ENCODE data around the gene AFF2.
A peak's percentile ranks its signal among the peaks of the same experiment; 100 is the strongest.

AFF2 gene

DNA sequence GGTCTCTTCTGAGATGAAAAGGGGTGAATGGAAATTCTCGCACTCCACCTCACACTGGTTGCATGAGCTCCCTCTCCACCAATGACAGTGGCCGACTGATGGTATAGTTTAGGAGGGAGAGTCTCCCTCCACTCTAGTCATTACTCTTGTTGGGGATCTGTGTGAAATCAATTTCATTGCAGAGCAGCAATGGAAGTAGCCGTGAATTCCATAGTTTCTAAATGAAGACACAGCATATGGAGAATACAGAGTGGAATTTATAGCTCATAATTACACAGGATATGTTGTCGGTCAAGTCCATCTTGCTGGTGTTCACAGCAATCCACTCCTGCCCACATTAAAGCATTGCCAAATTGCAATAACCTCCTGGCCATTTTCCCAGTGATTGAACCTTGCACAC is 426.0 kb downstream of the AFF2 start:
- no peak for DNase-seq (ENCODE audit: low read depth in 2 of 2)

- no peak for DNase-seq (ENCODE audit: low read depth in 2 of 2)
Observed at GRCh38 chrX:148928811-148929210, 428.4 kb downstream of the AFF2 start.

DNA sequence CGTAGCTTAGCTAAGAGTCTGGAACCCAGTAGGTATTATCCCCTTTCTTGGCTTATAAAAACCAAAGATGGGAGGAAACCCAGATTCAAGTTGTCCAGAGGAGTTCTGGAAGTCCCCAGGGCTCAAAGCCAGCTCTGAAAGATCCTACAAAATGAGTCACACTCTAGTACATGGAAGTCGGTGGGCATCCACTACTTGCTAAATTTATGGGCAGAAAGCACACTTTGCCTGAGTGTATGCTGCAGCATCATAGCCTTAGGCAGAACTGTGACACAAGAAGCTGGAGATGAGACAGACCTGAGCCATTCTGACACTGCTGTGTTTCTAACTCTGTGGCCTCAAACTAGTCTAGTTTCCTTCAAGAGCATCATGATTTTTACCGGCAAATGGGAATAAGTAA is 429.3 kb downstream of the AFF2 start:
- DNase-seq (ENCODE audit: low read depth in 2 of 2) = no peak

DNA sequence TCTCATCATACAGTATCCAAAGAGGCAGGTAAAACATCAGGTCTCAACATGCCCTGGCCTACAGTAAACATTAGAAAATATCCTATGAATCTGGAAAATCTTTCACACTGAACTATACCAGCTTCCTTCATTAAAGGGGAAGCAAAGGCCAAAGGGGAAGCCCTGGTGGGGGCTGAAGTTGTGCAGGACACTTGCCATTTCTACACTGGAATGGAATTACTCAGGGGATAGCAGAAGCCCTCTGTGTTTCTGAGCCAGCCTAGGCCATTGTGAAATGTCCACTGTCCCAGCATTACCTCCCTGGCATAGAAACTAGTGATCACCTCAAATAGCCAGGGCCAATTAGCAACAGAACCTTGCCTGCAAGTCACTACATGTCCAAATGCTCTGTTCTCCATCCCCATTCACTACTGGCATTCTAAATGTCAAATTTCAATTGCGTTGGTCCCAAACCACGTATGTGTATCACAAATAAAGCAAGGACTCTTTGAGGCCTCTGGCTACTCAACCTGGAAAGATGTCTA is 429.9 kb downstream of the AFF2 start:
- no peak for DNase-seq (ENCODE audit: low read depth in 2 of 2)

GRCh38 chrX:148933881-148934280 is 433.5 kb downstream of the AFF2 start:
- DNase-seq (ENCODE audit: low read depth in 2 of 2) = no peak

- no peak for DNase-seq (ENCODE audit: low read depth in 2 of 2)
Observed at GRCh38 chrX:148938348-148938747, 437.9 kb downstream of the AFF2 start.

DNA sequence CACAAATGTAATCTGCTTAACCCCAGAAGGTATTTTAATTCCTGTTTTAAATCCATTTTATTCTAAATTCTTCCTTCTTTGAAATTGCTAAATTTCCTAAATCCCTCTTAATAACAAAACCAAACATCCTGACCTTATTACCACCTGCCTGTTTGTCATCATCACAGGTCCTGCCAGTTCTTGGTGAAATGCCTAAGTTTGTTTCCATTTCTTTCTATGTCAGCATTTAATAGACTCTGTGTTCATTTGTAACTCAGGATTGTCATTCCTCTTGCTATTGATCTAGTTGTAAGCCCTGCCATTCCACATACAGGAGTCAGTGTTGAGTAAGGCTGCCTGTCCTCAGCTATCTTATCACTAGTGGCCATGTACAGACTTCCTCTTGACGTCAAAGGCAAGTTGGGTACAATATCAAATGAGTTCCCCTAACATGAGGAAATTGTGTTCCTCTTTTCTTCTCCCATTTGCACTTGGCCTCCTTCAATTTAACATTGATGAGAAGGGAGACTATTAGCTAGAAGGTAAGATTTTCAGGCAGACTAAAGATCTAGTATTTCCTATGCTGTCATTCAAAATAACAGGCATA is 440.1 kb downstream of the AFF2 start:
- no peak for DNase-seq (ENCODE audit: low read depth in 2 of 2)

DNA sequence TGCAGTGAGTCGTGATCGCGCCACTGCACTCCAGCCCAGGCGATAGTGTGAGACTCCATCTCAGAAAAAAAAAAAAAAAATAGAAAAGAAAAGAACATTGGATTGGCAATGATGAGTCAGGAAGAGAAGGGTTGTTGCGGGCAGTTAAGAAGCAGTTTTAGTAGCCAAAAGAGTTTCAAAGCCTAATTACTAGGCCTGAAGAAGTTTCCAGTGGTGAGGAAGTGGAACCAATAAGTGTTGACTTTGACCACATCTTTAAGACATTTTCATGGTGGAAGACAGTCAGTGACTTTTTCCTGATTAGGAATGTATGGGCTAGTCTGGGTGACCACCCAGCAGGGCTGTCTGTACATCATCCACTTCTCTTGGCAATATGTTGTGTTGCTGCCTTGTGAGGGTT is 442.3 kb downstream of the AFF2 start:
- no peak for DNase-seq (ENCODE audit: low read depth in 2 of 2)

DNA sequence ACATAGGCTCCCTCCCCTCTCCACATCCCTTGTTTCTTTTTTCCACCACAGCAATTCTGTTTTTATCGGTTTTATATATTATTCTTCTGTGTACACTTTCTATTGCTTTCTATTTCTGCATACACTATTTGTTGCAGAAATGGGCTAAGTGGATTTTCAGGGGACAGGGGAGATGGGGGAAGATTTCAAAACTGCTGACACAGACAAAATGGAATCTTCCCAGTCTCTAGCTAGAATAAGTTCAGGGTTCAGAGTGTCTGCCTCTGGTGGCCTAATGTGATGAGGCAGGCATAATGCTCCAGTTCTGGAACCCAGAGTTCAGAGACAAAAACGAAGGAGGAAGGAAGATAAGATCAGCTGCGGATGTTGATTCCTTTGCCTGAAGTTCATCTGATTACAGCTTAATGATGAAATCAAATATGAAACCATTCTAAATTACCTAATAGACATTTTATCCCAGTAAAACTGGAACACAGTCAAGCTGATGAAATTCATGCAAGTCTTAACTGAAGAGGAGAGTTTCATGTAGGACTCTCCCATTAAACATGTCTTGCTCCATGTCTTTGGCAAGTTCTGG is 447.1 kb downstream of the AFF2 start:
- DNase-seq (ENCODE audit: low read depth in 2 of 2) = no peak

- DNase-seq (ENCODE audit: low read depth in 2 of 2) = no peak
Observed at GRCh38 chrX:148956352-148956751, 455.9 kb downstream of the AFF2 start.

DNA sequence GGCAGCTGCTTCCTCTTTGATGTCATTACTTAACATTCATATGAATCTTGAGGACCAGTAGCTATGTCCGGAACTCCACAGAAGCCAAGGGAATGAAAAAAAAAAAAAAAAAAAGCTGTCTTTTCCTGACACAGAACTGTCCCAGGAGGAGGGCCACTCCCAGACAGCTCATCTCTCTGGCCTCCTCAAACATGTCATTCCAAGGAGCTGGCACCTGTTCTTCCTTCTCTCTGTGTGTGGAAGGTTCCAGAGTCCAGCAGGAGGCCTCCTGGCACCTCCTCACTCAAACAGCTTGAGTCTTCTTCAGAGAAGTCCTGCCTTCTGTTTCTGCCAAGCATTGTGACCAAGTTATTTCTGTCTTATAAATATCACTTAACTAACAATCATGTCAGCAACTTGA is 458.5 kb downstream of the AFF2 start:
- no peak for DNase-seq (ENCODE audit: low read depth in 2 of 2)

DNA sequence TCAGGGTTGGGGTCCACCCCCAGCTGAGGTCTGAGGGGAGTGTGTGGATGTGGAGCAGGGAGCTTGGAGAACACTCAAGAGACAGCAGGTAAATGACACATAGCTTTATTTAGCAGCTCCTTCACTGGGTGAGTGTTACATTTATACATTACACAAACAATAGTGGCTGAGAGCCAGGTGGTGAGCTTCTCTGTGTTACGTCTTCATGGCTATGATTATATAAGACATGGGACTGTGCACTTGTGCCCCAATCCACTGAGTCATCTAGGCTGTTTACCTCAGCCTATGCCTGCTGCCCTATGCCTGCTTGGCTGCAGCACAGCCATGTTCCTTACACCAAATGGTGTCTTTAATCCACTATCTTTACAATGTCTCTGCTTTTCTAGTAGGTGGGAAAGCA is 459.6 kb downstream of the AFF2 start:
- no peak for DNase-seq (ENCODE audit: low read depth in 2 of 2)

DNA sequence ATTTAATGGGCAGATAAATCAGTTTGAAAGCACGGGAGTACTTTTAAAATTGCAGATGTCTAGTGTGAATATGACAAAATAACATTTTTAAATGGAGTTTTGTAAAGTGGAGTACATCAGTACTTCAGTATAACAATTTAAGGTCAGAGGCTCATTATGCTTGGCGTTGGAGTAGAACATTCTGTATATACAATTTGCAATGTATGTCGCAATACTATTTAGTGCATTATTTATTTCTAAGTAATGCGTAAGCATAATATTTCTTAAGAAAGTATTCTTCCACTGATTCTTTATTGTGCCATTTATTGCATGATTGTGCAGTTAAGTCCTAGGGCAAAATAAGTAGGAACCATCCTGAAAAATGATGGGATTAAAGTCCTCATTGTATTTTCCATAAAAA is 461.6 kb downstream of the AFF2 start:
- no peak for DNase-seq (ENCODE audit: low read depth in 2 of 2)

DNA sequence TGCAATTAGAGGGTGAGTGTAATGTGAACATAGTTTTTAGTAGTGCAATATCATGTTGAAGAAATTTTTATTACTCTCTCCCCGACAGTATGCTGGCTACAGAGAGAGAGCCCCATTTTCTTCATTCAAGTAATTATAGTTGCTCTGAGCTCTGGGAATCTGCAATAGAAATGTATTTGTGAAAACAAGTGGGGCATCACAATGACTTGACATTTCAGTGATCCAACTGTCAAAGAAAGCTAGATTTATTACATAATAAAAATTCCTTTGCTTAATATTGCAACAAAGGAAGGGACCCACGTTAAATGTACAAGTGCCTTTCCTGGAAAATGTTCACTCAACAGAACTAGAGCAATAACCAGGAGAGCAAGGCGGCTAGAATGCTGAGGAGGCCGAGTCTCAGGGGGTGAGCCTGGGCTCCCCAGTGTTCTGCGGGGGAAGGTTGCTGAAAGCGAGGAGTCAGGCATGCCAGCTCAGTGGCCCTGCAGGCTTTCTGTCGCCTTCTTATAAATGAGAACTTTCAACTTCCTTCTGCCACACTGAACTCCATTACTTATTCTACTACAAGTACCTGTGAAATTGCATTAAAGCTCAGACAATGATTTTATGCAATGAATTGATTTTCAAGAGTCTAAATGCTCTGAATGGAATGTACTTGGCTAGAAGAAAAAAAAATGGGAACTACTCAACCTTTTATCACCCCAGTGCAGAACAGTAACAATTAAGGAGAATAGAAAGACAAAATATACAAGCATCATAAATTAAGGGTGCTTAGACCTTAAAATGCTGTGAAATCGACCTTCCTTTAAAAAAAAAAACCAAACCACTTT is 476.4 kb downstream of the AFF2 start:
- DNase-seq (ENCODE audit: low read depth in 2 of 2) = no peak

DNA sequence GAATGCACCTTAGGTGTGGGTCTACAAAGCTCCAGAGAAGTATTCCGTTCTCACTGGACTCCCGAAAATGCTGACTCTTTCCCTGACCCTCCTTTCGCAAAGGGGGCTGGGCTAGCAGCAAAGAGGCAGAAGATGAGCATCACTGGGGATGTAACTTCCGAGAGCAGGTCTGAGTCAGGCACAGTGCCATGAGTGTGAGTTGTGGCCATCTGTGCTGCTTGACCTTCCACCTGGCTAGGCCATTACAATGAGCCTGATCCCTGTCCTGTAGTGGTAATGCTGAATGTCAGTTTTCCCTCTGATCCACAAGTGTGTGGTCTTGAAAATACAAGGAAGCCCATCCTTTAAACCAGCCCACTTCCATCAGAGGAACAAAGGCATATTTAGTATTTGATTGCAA is 479.4 kb downstream of the AFF2 start:
- DNase-seq (ENCODE audit: low read depth in 2 of 2) = no peak

GRCh38 chrX:148984238-148984637 is 483.8 kb downstream of the AFF2 start:
- peak in 1 of 2 donors; percentile 2 for DNase-seq (ENCODE audit: low read depth in 2 of 2)

- no peak for DNase-seq (ENCODE audit: low read depth in 2 of 2)
Observed at GRCh38 chrX:148991502-148991901, 491.1 kb downstream of the AFF2 start.

DNA sequence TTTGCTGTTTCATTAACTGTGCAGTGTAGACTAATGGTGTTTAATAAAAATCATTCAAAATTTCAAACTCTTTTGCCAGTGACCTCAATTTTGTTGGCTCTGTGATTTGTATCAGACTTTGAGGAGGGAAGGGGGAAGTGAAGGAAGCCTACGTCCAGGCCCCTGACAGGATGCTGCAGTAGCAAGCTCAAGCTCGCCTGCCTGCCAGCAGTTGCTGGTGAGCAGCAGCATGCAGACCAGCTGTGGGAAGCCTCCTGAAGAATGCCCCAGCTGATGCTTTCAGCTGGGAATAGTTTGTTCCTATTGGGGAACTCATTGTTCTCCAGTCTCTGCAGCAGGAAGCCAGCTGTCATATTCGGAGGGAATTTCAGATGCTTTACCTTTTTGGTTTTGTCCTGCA is 495.2 kb downstream of the AFF2 start:
- DNase-seq (ENCODE audit: low read depth in 2 of 2) = no peak

DNA sequence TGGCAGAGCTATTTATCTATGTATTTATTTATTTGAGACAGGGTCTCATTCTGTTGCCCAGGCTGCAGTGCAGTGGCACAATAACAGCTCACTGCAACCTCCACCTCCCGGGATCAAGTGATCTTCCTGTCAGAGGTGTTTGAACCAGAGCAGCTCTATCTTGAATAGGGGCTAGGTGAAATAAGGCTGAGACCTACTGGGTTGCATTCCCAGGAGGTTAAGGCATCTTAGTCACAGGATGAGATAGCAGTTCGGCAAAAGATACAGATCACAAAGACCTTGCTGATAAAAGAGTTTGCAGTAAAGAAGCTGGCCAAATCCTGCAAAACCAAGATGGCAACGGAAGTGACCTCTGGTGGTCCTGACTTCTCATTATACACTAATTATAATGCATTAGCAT is 501.9 kb downstream of the AFF2 start:
- no peak for DNase-seq (ENCODE audit: low read depth in 2 of 2)

DNA sequence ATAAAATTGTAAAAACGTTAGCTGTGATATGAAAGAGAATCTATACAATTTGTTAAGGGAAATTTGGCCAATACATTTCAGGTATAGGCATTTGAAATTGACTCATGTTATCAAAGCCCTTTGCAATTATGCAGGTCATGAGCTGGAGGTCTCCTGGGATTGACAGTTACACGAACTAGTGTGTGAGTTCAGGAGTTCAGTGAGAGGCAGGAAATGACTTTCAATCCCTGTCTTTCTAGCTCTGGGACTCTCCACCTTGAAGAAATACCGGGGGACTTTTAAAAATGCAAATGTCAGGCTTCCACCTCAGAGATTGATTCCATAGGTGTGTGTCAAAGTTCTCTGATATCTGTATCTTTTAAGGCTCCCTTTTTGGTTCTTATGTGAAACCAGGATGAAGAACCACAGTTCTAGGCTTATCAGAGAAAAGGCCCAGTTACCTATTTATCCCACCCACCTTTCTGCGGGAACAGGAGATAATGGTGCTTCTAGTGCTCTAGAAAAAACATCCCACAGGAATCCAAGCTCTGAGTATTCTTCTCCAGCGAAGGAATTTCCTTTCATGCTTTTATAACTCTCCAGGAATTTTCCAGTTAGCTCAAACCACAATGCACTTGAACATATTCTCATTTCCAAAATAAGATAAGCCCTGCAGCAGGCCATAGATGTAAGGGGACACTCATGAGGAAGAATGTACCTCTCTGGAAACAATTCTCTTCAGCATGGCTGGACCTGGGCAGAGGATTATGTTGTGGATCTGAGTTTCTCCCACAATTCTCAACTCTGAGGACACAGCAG is 503.6 kb downstream of the AFF2 start:
- DNase-seq (ENCODE audit: low read depth in 2 of 2) = no peak

DNA sequence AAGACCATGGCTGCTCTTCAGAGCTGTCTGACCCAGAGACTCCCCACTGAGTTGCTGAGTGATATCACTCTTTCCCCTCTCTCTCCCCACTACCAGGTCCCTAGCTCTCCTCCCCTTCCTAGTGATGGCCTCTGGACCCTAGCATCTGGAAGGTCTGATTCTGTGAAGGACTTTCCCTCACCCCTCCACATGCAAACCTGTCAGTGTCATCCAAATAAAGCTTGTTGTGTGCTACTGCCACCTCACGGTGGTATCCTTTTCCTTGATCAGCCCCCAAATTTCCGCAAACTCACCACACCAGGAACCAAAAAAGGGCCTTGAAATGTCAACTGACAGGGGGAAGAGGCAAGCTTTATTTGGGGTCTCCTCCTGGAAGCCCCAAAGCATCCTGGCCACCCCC is 504.5 kb downstream of the AFF2 start:
- DNase-seq (ENCODE audit: low read depth in 2 of 2) = no peak

DNA sequence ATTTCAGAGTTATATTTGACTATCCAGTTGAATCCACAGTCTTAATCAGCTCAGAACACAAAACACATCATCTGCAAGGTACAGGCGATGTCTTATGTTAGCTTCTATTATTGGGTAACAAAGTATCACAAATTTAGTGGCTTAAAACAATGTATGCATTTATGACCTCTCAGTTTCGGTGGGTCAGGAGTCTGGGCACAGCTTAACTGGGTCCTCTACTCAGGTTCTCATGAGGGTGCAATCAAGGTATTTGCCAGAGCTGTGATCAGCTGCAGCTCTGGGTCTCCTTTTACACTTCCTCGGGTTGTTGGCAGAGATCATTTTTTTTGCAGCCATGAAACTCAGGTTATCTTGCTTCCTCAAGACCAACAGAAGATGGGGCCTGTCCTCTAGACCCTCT is 505.8 kb downstream of the AFF2 start:
- DNase-seq (ENCODE audit: low read depth in 2 of 2) = no peak
